Transverse colon (tissue), 3 donors: Measurements from ENCODE around the gene VWF.

ENCODE experiments used
- EP300 ChIP-seq: sonication (generic); formaldehyde crosslinking; IDR thresholded peaks from one replicate; pipeline ENCODE4 v1.6.1; 2017; ENCODE audit warnings: antibody characterized with exemption, low read depth
- POLR2AphosphoS5 ChIP-seq, 3 donors: sonication (generic); formaldehyde crosslinking; IDR thresholded peaks; one replicate each; pipeline ENCODE4 v1.6.1; 2016; ENCODE audit warnings: antibody characterized with exemption in 3 of 3

DNA sequence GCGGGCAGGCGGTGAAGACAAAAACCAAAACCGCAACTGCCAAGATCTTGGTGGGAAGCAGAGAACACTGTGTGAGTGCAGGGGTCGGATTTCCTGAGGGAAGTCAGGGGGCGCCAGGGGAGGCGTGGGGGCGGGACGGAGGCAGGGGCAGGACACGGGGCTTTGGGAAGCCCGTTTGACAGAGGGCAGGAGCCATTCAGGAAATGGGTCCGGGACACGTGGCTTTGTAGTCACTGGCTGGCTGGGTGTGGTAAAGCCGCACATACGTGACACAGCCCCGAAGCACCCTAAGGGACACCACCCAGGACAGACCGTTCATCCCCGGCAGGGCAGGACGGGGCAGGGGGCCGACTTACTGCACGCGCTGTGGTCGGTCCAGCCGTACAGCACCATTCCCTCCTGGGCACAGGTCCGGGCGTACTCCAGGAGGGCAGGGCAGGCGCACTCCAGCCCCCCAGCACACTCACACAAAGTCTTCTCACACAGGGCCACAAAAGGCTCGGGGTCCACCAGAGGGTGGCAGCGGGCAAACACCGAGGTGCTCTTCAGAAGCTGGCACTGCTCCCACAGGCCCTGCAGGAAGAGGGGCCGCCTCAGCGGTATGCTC, 49.4 kb downstream of the VWF start:
- no peak for TF ChIP-seq POLR2AphosphoS5 (IDR thresholded peaks at IDR 0.05)
- no peak for TF ChIP-seq EP300
